ENCODE results near the gene ATP2C2.
A peak's percentile ranks its signal among the peaks of the same experiment; 100 is the strongest.
"Not testable (repeated sequence)": the region's sequence is repeated elsewhere in the genome, so short reads cannot be mapped to it uniquely, and the experiment has no call there.

ATP2C2 gene

DNA sequence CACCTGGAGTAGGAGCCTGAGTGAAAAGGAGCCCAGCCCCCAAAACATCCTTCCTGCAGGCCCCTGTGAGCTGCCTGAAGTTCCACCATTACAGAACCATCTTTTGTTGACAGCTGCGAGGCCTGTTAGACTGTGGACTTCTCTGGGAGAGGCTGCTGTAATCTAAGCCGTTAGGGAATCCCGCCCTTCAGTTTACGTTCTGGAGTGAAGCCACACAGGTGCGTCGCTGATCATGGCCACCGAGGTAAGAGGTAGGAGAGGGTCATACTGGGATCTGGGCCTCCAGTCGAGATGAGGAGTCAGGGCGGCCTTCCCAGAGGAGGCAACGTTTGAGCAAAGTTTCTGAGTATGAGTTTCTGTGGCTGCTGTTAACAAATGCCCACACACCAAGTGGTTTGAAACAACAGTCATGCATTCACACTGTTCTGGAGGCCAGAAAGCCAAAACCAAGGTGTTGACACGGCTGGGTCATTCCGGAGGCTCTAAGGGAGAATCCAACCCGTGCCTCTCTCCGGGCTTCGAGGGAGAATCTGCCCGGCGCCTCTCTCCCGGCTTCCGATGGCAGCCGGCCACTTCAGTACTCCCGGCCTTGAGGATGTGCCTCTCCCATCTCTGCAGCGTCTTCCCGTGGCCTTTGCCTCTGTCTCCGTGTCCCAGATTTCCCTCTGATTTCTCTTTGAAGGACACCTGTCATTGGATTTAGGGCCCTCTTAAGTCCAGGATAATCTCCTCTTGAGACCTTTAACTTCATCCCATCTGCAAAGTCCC lies 26.6 kb upstream of the ATP2C2 start:
- DNase-seq: no peak

DNA sequence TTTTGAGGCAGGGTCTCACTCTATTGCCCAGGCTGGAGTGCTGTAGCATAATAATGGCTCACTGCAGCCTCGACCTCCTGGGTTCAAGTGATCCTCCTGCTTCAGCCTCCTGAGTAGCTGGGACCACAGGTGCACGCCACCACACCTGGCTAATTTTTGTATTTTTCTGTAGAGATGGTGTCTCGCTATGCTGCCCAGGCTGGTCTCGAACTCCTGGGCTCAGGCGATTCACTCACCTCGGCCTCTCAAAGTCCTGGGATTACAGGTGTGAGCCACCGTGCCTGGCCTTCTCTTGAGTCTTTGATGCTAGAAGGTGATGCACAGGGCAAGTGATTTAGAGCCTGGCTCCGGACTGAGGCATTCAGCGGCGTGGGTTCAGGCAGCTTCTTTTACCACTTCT lies 24.5 kb upstream of the ATP2C2 start:
- DNase-seq: not testable (repeated sequence)

DNA sequence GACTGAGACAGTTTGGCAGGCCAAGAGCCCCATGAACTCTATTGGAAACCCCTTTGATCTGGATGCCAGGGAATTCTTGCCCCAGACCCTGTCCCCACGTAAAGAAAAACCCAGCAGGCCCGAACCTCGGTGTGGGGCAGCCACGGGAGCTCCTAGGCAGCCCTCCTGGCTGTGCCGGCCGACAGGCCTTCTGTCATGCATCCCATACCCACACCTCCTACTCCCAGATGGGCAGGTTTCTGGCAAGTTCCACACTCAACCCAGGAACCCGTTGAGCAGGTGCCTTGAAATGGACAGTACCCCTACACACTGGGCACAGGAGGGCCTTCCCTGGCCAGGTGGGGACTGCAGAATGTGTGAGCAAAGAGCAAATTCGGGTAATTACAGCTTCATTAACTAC lies 23.6 kb upstream of the ATP2C2 start:
- DNase-seq: no peak

DNA sequence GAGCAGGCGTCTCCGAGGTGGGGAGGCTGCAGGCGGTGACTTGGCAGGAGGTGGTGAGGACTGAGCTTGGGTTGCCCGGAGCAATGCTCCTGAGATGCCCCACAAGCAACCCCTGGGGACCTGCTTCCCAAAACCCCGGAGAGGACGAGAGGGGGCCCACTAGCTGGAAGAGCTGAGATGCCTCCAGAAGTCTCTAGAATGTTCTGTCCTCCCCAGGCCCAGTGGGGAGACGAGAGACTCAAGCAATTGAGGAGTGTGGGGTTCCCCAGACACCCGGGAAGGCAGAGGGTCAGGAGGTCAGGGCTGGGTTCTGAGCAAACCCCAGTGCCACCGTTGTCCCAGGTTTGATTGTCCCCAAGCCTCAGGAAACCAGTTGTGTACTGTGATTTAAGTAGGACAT lies 21.2 kb upstream of the ATP2C2 start:
- no peak for DNase-seq

DNA sequence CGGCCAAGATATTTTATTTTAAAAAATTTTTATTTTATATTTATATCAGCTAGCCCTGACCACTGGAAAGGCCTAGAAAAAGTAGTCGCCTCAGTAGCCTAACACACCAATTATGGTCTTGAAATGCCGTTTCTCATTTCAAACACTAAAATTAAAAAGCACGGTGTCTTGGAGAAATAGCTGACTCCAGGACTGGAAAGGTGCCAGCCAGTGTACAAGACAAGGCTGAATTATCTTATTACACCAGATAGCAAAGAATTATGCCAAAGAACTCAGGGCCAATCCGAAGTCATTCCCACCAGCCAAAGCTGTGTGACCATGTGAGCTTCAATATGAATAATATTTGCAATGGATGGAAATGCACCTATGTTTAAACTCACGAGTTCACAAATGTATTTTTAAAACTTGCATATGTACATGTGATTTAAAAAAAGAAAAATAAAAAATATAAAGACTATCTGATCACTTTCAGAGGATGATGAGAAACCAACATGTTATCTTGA lies 19.9 kb upstream of the ATP2C2 start:
- DNase-seq: no peak

DNA sequence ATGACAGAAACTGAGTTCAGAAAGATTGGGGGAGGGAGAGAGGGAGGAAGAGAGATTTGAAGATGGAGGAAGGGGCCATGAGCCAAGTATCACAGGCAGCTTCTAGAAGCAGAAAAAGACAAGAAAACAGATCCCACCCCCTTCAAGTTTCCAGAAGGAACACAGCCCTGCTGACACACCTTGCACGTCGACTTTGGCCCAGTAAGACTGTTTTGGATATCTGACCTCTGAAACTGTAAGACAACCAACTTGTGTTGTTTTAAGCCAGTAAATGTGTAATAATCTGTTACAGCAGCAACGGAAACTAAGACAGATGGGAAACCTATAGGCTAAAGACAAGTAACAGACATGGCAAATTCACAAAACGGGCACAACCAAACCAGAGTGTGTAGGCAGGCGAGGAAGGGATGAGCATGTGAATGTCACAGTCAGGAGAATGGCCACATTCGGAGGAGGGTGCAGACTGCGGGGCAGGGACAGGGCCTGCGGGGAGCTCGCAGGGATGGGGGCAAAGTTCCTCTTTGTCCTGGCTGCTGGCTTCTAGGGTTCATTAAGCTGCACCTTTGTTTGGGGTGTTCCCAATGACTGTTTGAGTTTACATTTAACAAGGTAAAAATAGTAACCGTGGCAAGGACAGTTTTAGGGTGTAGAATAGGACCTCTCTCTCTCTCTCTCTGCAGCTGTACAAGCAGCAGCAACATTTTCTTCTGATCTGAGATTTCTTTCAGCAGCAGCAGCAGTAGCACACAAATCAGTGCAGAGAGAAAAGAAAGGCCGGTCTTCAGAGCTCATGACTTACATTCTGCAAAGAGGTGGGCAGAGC lies 18.3 kb upstream of the ATP2C2 start:
- no peak for DNase-seq

DNA sequence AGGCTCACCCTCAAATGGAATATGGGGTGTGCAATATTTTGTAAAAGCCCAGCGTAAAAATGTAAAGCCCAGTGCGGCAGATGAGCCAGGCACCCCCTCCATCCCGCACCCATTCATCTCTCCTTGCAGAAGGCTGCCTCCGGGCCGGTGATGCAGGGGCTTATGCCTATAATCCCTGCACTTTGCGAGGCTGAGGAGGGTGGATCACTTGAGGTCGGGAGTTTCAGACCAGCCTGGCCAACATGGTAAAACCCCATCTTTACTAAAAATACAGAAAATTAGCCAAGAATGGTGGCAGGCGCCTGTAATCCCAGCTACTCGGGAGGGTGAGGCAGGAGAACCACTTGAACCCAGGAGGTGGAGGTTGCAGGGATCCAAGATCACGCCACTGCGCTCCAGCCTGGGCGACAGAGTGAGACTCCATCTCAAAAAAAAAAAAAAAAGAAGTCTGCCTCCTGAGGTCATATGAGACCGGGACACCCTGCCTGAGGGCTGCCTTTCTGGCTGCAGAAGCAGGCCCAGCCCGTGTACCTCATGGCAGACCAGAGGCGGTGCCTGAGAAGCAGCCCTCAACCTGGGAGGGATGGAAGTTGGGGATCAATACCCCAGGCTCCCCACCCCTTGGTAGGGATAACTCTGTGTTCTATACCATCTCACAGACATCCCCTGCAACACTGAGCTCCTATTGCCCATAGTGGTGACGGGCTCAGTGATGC lies 17.5 kb upstream of the ATP2C2 start:
- no peak for DNase-seq

DNA sequence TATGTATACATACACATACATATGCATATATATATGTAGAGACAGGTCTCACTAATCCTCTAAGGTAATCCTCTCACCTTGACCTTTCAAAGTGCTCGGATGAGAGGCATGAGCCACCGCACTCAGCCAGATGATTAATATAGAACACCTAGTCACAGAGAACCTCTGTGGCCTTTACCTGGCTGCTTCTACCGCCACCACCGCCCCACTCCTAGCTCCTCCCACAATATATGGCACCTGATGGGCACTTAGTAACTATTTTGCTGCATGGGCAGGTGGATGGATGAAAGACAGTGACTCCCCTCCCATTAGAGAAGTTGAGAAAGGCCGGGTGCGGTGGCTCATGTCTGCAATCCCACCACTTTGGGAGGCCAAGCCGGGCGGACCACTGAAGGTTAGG lies 16.7 kb upstream of the ATP2C2 start:
- no peak for DNase-seq

DNA sequence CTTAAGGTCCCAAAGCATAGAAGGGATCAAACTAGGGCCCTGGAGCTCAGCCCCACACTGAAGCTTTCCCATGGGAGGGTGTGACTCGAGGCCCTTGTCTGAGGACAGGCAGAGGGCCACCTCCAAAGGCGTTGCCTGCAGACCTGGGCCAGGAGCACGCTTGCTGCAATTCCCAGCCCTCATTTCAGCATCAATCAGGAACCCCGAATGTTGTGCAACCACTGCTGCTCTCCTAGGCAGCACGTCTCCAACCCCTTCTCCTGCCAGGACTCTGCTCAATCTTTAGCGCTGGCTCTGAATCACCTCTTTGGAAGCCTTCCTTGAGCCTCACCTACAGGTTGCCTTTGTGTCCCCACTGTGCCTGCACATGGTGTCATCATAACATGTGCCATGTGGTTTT lies 14.0 kb upstream of the ATP2C2 start:
- DNase-seq: no peak

DNA sequence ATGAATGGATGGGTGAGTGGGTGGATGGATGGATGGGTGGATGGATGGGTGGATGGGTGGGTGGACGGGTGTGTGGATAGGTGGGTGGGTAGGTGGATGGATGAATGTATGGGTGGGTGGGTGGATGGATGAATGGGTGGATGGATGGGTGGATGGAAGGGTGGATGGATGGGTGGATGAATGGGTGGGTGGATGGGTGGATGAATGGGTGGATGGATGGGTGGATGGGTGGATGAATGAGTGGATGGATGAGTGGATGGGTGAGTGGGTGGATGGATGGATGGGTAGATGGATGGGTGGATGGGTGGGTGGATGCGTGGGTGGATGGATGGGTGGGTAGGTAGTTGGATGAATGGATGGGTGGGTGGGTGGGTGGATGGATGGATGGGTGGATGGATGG lies 13.2 kb upstream of the ATP2C2 start:
- DNase-seq: no peak

DNA sequence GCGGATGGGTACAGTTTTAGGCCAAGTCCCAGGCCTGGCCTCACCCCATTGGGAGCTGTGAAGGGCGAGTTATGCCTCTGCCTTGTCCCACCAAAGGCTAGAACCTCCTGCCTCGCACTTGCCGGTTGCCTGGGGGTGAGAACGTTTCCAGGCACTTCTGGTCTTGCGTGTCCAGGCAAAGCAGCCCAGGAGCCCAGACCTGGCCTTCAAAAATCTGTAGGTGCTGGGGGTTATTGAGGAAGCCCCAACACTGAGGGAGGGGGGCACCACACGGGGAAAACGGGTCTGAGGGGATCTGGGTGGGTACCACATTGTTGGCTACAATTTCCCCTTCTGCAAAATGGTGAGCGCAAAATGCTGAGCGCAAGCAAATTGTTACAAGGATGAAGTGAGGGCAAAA lies 12.2 kb upstream of the ATP2C2 start:
- DNase-seq: no peak

DNA sequence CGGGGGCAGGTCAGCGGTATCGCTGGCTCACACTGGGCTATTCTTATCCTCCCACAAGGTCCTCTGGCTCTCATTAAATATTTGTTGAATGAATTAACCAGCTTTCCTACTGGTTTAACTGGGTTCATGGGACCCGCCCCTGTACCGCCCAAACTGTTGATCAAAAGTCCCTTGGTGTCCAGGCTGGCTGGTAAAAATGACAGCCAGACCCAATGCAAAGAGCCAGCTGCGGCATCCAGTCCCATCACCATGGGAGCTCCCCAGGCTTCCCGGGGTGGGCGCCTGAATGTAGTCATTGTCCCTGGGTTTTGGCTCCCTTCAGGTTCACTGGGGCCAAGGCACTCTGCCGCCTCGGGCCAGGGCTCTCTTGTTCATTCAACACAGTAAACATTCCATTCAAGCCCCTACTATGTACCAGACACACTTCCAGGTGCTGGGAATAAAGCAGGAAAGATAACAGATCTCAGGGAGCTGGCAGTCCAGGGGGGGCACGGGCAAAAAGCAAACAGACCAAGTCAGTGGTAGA lies 11.7 kb upstream of the ATP2C2 start:
- no peak for DNase-seq

DNA sequence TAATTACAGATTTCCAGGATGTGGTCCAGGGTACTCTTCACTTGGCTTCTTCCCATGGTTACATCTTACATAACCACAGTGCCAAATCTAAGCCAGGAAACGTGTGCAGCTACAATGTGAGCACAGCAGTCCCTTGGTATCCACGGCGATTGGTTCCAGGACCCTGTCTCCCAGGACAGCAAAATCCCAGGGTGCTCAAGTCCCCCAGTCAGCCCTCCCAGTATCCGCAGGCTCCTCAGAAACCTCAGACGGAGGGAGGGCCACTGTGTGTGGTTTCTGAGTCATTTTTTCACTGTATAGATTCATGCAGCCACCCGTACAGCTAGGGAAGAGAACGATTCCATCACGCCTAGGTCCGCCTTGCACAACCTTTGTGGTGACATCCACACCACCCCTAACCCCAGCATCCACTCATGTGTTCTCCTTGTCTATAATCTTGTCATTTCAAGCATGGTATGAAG lies 11.1 kb upstream of the ATP2C2 start:
- DNase-seq: peak; percentile 72

DNA sequence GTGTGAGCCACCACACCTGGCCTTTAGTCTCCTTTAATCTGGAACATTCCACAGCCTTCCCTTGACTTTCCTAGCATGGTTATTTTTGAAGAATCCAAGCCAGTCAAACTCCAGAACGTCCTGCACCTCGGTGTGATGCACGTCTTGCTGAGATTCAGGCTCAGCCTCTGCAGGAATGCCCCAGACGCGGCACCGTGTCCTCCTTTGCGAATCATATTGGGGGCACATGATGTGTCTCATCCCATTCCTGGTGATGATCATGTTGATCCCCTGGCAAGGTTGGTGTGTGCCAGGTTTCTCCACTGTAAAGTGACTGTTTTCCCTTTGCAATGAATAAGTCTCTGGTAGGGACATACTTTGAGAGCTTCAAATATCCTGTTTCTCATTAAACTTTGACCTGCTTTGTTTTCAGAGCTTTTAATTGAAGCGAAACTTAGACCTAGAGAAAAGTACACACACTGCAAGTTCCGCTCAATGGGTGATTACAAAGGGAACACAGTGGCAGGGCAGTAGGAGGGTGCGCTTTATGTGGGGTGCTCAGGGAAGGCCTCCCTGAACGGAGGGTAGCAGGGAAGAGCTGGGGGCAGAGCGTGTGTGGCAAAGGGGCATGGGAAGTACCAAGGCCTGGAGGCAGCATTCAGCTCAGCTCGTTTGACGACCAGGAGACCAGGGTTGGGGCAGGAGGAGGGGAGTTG lies 9.6 kb upstream of the ATP2C2 start:
- DNase-seq: no peak

DNA sequence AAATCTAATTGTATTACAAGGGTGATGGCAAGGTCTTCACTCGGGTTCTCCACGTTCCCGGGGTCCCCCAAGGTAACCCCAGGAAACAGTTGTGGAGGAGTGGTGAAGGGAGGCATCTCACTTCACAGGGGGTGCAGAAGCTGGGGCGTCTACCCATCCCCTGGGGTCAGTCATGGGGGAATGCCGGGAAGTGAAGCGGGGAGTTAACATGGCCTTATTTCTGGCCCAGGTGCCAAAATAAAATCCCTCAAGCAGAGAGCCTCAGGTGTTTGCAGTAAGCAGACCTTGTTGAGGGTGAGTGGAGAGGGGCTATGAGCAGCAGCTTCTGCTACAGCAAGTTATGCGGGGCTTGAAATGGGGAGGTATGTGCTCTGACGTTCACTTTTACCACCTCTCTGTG lies 9.0 kb upstream of the ATP2C2 start:
- no peak for DNase-seq

DNA sequence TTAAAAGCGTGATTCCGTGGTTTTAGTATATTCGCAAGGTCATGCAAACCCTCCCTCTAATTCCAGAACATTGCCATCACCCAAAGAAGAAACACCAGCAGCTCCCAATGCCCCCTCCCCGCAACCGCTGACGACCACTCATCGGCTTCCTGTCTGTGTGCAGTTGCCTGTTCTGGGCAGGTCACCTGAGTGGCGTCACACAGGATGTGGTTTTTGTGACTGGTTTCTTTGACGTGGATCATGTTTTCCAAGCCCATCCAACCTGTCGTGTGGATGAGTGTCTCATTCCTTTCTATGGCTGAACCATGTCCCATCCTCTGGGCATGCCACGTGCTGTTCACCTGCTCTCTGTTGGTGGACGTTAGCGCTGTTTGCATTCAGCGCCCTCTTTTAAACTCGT lies 8.2 kb upstream of the ATP2C2 start:
- DNase-seq: no peak

DNA sequence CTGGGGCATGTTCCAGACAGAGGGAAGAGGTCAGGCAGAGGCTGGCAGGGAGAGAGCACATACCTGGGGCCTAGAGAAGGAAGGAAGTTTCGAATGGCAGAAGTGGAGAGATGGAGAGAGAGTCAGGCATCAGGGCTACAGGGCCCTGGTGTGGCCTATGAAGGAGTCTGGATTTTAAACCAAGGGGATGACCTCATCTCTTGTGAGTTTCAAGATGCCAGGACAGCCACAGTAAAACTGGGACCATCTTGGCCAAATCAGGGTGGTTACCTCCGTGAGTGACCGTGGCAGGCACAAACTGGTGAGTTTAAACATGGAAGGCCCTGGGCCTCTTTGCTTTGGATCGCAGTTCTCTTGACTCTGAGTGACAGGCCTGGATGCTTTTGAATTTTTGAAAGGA lies 7.6 kb upstream of the ATP2C2 start:
- no peak for DNase-seq

DNA sequence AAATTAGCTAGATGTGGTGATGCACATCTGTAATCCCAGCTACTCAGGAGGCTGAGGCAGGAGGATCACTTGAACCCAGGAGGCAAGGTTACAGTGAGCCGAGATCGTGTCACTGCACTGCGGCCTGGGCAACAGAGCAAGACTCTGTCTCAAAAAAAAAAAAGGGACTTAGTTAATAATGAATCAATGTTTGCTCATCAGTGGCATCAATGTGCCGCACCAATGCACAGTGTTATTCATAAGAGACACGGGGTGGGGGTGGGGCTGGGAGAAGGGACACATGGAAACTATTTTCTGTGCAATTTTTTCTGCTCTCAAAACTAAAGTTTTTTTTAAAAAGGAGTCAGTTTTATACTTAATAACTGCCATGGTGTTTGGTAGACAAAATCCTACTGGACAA lies 6.8 kb upstream of the ATP2C2 start:
- DNase-seq: no peak

DNA sequence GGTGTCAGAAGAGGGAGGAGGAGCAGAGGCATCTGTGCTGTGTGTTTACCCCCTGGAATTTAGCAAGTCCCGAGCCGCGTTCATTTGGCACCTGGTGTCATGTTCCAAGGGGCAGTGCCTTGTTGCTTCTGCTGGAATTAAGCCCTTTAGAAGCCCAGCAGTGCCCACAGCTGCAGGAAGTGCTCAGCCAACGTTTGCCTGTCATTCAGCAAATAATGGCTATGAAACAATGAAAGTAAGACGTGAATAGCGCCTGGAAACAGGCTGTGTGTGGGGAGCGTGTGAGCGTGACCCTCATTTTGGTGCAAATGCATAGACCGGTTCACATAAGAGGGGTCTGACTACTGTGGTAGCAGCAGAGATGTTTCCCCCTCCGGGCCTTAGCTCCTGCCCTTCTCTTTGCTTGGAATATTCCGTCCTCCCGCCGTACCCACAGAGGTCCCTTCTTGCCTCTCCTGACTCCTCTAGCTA lies 5.8 kb upstream of the ATP2C2 start:
- DNase-seq: no peak

DNA sequence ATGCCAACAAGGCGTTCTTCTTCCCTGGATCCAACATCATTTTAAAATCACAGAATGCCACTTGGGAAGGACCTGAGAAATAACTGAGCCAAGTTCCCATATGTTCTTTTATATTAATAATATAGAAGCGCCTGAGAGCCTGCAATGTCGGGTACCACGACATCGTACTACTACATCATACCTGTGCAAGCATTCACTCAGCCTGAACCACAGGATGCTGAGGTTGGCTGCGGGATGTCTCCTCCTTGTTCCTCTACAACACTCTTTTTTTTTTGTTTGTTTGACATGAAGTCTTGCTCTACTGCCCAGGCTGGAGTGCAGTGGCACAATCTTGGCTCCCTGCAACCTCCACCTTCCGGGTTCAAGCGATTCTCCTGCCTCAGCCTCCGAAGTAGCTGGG lies 2.1 kb upstream of the ATP2C2 start:
- DNase-seq: no peak

DNA sequence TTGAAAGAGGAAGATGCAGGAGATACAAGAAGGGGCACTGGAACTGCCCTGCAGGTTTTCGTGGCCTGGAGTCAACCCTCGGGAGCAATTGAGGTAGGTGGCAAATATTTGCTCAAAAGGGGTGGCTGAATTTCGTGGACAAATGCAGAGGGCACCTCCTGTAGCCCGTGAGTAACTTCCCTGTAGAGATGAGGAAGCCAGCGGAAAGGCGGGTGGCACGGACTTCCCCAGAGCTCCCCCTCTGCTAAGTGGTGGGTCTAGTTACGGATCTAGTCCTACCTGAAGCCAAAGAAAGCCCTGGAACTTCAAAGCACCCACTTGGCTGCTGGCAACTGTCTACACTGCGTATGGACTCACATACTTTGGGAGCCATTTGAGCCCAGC lies 1.0 kb upstream of the ATP2C2 start:
- peak; percentile 9 for DNase-seq

DNA sequence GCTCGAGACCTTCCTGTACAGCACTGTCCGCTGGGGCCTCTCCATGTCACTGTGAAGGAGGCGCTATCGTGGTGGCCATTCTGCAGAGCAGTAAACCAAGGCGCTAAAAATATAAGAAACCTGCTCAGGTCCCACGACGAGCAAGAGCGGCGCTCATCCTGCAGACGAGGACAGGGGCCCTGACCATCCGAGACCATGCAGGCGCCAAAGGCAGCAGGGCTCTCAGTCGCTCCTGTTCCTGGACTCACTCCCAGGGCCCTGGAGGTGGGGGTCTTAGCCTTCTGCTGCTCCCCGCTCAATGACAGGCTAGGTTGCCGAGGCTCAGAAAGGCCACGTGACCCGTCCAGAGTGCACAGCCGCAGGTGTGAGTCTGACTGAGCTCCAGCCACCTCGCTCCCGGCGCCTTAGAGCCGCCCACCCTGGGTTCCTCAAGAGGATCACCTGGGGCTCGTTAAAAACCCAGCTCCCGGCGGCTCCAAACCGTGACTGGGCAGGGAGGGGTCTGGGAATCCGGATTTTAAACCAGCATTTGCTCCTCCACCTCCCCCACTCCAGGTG lies 509 bp upstream of the ATP2C2 start:
- no peak for DNase-seq

Data from suppressor macrophage treated with lipopolysaccharide for 4 hours (primary cell).